Neural crest cell (in vitro differentiated cells): ENCODE results near the gene CD9. TPM values are rescaled to one million over a fixed set of nuclear protein-coding genes. Genes with fewer than 3 reads are reported as not detected.
A peak's percentile ranks its signal among the peaks of the same experiment; 100 is the strongest.

Experiments used
- DNase-seq: peaks from one replicate; pipeline ENCODE4 v3.0.0; 2021; ENCODE audit warnings: low read depth, mixed read lengths, low spot score
- H3K27ac Mint-ChIP-seq: one replicate; pipeline ENCODE4 v1.8.0; 2021; ENCODE audit warnings: mild to moderate bottlenecking, mixed read lengths; ENCODE audit not compliant: unreplicated experiment
- H3K27me3 Mint-ChIP-seq: 2 replicates; pipeline ENCODE4 v1.8.0; 2021; ENCODE audit warnings: low read depth, mild to moderate bottlenecking, mixed read lengths
- H3K36me3 Mint-ChIP-seq: 2 replicates; pipeline ENCODE4 v1.8.0; 2021; ENCODE audit warnings: low read depth, mild to moderate bottlenecking, mixed read lengths
- H3K4me1 Mint-ChIP-seq: 2 replicates; pipeline ENCODE4 v1.8.0; 2021; ENCODE audit warnings: mixed read lengths
- H3K4me3 Mint-ChIP-seq: one replicate; pipeline ENCODE4 v1.8.0; 2021; ENCODE audit warnings: mild to moderate bottlenecking, mixed read lengths
- H3K9me3 Mint-ChIP-seq: 2 replicates; pipeline ENCODE4 v1.8.0; 2021; ENCODE audit warnings: mixed read lengths
- CTCF ChIP-seq: fragments of 200-600 bp; sonication (generic); conservative IDR thresholded peaks from 2 replicates; pipeline ENCODE4 v1.5.0; 2021; ENCODE audit warnings: antibody characterized with exemption, mild to moderate bottlenecking
- total RNA-seq: library from RNA; stranded (reverse); gene quantifications from 2 replicates; pipeline ENCODE4 v1.2.1, GENCODE V29; 2021

CD9 gene
- total RNA-seq, 1 donor from 2014 or later = 2.1 TPM

- Mint-ChIP-seq H3K27ac (no peak overlapping the region), H3K36me3 (no peaks in the 10 kb centered on the region), H3K9me3 (no peaks in the 10 kb centered on the region), H3K4me3 (no peak overlapping the region), H3K4me1 (peaks cover 25% of the 10 kb centered on the region), H3K27me3 (peaks cover 69% of the 10 kb centered on the region)
- TF ChIP-seq CTCF = no peak
- no peak for DNase-seq
Measured at GRCh38 chr12:6198556-6198955, 1.6 kb upstream of the CD9 start.

DNA sequence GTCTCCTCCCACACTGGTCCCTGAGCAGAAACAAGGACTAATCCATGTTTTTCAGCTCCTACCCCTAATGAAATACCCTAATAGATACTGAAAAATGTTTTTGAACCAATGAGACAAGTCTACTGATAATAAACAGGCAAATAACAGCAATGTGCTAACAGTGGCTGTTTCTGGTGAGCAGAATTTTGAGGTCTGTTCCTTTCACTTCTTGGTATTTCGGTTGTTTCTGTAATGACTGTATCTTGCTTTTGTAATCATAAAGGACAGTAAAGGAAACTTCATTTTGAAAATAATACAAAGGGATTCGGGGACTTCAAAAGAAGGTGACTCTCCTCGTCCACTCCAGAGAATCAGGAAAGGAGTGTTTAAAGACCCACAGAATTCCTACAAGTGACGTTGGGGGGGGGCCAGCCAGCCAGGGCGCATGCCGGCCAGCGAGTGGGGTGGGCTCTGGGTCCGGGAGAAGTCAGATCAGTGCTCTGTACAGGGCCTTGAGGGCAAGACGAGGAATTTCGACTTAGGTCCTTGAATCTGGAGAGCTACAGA, 1.1 kb upstream of the CD9 start:
- no peak for DNase-seq
- no peaks in the 10 kb centered on the region for H3K9me3 Mint-ChIP-seq
- TF ChIP-seq CTCF = no peak
- H3K27ac Mint-ChIP-seq = no peak overlapping the region
- H3K36me3 Mint-ChIP-seq = no peaks in the 10 kb centered on the region
- H3K27me3 Mint-ChIP-seq = peaks cover 70% of the 10 kb centered on the region
- peak overlapping the region; percentile 83 for H3K4me3 Mint-ChIP-seq
- peaks cover 25% of the 10 kb centered on the region for H3K4me1 Mint-ChIP-seq

DNA sequence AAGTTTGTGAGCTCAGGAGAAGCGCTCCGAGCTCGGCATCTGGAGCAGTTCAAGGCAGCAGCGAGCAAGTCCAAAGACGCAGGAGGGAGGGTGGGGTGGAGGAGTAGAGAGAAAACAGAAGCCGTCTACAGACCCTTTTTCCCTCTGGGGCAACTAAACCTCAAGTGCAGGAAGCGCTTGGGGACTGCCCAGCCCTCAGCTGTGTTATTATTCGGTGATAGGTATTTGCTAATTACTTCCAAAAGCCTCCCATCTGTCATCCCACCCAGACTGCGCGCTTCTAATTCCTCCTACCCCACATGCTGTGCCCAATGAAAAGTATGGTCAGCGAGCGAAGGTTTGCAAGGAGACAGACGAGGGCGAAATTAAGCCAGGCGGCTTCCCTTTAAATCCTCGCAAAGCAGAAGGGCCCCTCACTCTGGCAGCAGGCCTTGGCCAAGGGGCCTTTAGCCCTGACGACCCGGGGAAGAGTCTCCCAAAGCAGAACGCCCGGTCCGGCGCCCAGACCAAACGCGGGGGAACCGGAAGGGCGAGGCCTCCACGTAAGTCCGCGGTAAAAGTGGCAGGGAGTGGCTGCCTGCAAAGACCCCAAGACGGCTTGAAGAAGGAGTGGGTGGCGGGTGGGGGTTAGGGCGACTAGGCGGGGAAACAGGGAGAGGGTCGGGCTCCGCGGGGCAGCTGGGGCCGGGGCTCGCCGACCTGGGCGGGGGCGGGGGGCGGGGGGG, 507 bp upstream of the CD9 start:
- peaks cover 75% of the 10 kb centered on the region for H3K27me3 Mint-ChIP-seq
- H3K36me3 Mint-ChIP-seq = no peaks in the 10 kb centered on the region
- H3K4me1 Mint-ChIP-seq = peaks cover 25% of the 10 kb centered on the region
- no peaks in the 10 kb centered on the region for H3K9me3 Mint-ChIP-seq
- no peak for TF ChIP-seq CTCF
- no peak for DNase-seq
- H3K4me3 Mint-ChIP-seq = peak overlapping the region; percentile 83
- H3K27ac Mint-ChIP-seq = no peak overlapping the region

GRCh38 chr12:6201213-6201608, 1.0 kb downstream of the CD9 start:
- no peak overlapping the region for H3K27ac Mint-ChIP-seq
- H3K9me3 Mint-ChIP-seq = no peaks in the 10 kb centered on the region
- no peak for TF ChIP-seq CTCF
- H3K27me3 Mint-ChIP-seq = peaks cover 77% of the 10 kb centered on the region
- H3K4me3 Mint-ChIP-seq = peak overlapping the region; percentile 4
- DNase-seq = no peak
- peaks cover 32% of the 10 kb centered on the region for H3K4me1 Mint-ChIP-seq
- H3K36me3 Mint-ChIP-seq = no peaks in the 10 kb centered on the region

DNA sequence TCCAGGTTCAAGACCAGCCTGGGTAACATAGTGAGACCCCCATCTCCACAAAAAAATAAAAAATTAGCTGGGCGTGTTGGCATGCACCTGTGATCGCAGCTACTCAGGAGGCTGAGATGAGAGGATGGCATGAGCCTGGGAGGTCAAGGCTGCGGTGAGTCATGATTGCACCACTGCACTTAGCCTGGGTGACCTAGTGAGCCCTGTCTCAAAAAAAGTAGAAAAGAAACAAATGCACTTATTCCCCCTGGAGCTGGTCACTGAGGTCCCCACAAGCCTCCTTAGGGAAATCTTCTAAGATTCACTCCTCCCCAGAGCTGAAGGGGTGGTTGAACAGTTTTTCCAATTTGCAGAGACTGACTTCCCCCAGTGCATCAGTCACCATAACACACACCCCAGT, 1.6 kb downstream of the CD9 start:
- peaks cover 77% of the 10 kb centered on the region for H3K27me3 Mint-ChIP-seq
- H3K9me3 Mint-ChIP-seq = no peaks in the 10 kb centered on the region
- no peak overlapping the region for H3K27ac Mint-ChIP-seq
- peaks cover 32% of the 10 kb centered on the region for H3K4me1 Mint-ChIP-seq
- H3K4me3 Mint-ChIP-seq = peak overlapping the region; percentile 36
- DNase-seq = no peak
- no peaks in the 10 kb centered on the region for H3K36me3 Mint-ChIP-seq
- TF ChIP-seq CTCF = no peak
